ENCODE results near the gene STXBP6.
"Not testable (repeated sequence)": the region's sequence is repeated elsewhere in the genome, so short reads cannot be mapped to it uniquely, and the experiment has no call there.

The STXBP6 gene

GRCh38 chr14:24839617-24840203, 210.2 kb downstream of the STXBP6 start:
- no peak for DNase-seq (ENCODE audit: extremely low read depth in 1 of 2, low read depth in 1 of 2)

GRCh38 chr14:24838945-24839616, 210.9 kb downstream of the STXBP6 start:
- DNase-seq (ENCODE audit: extremely low read depth in 1 of 2, low read depth in 1 of 2) = no peak

- no peak for DNase-seq (ENCODE audit: extremely low read depth in 1 of 2, low read depth in 1 of 2)
Measured at GRCh38 chr14:24837280-24838046, 212.5 kb downstream of the STXBP6 start.

GRCh38 chr14:24836324-24836723, 213.6 kb downstream of the STXBP6 start:
- not testable (repeated sequence) for DNase-seq (ENCODE audit: extremely low read depth in 1 of 2, low read depth in 1 of 2)

GRCh38 chr14:24834956-24835355, 215.0 kb downstream of the STXBP6 start:
- no peak for DNase-seq (ENCODE audit: extremely low read depth in 1 of 2, low read depth in 1 of 2)

- DNase-seq (ENCODE audit: extremely low read depth in 1 of 2, low read depth in 1 of 2) = no peak
Measured at GRCh38 chr14:24833385-24833784, 216.6 kb downstream of the STXBP6 start.

- no peak for DNase-seq (ENCODE audit: extremely low read depth in 1 of 2, low read depth in 1 of 2)
Measured at GRCh38 chr14:24831677-24832076, 218.3 kb downstream of the STXBP6 start.

- DNase-seq (ENCODE audit: extremely low read depth in 1 of 2, low read depth in 1 of 2) = no peak
Measured at GRCh38 chr14:24829862-24830261, 220.1 kb downstream of the STXBP6 start.

GRCh38 chr14:24828486-24828885, 221.5 kb downstream of the STXBP6 start:
- DNase-seq (ENCODE audit: extremely low read depth in 1 of 2, low read depth in 1 of 2) = no peak

- DNase-seq (ENCODE audit: extremely low read depth in 1 of 2, low read depth in 1 of 2) = no peak
Measured at GRCh38 chr14:24826390-24826789, 223.6 kb downstream of the STXBP6 start.

GRCh38 chr14:24820616-24821015, 229.3 kb downstream of the STXBP6 start:
- no peak for DNase-seq (ENCODE audit: extremely low read depth in 1 of 2, low read depth in 1 of 2)

GRCh38 chr14:24818823-24819341, 231.1 kb downstream of the STXBP6 start:
- DNase-seq (ENCODE audit: extremely low read depth in 1 of 2, low read depth in 1 of 2) = no peak

GRCh38 chr14:24818058-24818822, 231.7 kb downstream of the STXBP6 start:
- no peak for DNase-seq (ENCODE audit: extremely low read depth in 1 of 2, low read depth in 1 of 2)

GRCh38 chr14:24817212-24818057, 232.5 kb downstream of the STXBP6 start:
- no peak for DNase-seq (ENCODE audit: extremely low read depth in 1 of 2, low read depth in 1 of 2)

GRCh38 chr14:24816929-24817211, 233.1 kb downstream of the STXBP6 start:
- DNase-seq (ENCODE audit: extremely low read depth in 1 of 2, low read depth in 1 of 2) = no peak

GRCh38 chr14:24816011-24816928, 233.7 kb downstream of the STXBP6 start:
- no peak for DNase-seq (ENCODE audit: extremely low read depth in 1 of 2, low read depth in 1 of 2)

- no peak for DNase-seq (ENCODE audit: extremely low read depth in 1 of 2, low read depth in 1 of 2)
Measured at GRCh38 chr14:24815543-24815942, 234.4 kb downstream of the STXBP6 start.

- no peak for DNase-seq (ENCODE audit: extremely low read depth in 1 of 2, low read depth in 1 of 2)
Measured at GRCh38 chr14:24814944-24815343, 235.0 kb downstream of the STXBP6 start.

- no peak for DNase-seq (ENCODE audit: extremely low read depth in 1 of 2, low read depth in 1 of 2)
Measured at GRCh38 chr14:24814346-24814745, 235.6 kb downstream of the STXBP6 start.

Data from activated CD8-positive, alpha-beta memory T cell treated with anti-CD3 and anti-CD28 coated beads for 1 hour (primary cell).